K562 (cell line): Measurements from ENCODE around the gene ANKMY2.

ENCODE experiments used
- CTCF ChIP-seq, 3 experiments: IDR thresholded peaks in 2 of 3; conservative IDR thresholded peaks in 1 of 3; 2 replicates each; pipeline ENCODE4 v1.5.1; 2011 to 2012; ENCODE audit warnings: low read length in 3 of 3, mild to moderate bottlenecking in 3 of 3, control low read depth in 2 of 3, improper control_type of control experiment in 1 of 3, inconsistent platforms in 1 of 3, low read depth in 1 of 3, mixed read lengths in 1 of 3, moderate library complexity in 1 of 3; ENCODE audit not compliant: insufficient read depth in 2 of 3
- E2F3 ChIP-seq: fragments of 250-450 bp; sonication (Bioruptor Pico); IDR thresholded peaks from 2 replicates; pipeline ENCODE4 v1.4.0; 2020; ENCODE audit warnings: mild to moderate bottlenecking
- FOXK2 ChIP-seq, 2 experiments: fragments of 450-650 bp; IDR thresholded peaks in 1 of 2; conservative IDR thresholded peaks in 1 of 2; 2 replicates each; pipeline ENCODE4 v1.6.1; 2016; ENCODE audit warnings: low read depth in 2 of 2, mild to moderate bottlenecking in 1 of 2
- HSF4 ChIP-seq: fragments of 250-450 bp; sonication (Bioruptor Pico); IDR thresholded peaks from 2 replicates; pipeline ENCODE4 v2.1.2; 2022; ENCODE audit warnings: mild to moderate bottlenecking, moderate library complexity, borderline replicate concordance
- JUN ChIP-seq, 2 experiments: sonication (generic) in 1 of 2; formaldehyde crosslinking in 1 of 2; IDR thresholded peaks; 2 replicates each; pipeline versions ENCODE4 v1.6.1 to v1.8.0; 2012 to 2022; ENCODE audit warnings: borderline replicate concordance in 2 of 2, mild to moderate bottlenecking in 2 of 2, improper control_type of control experiment in 1 of 2, low read depth in 1 of 2, low read length in 1 of 2, missing genetic modification reagents in 1 of 2
- POLR2A ChIP-seq: fragments of 450-650 bp; conservative IDR thresholded peaks from 2 replicates; pipeline ENCODE4 v1.6.1; 2016
- POLR2AphosphoS5 ChIP-seq: IDR thresholded peaks from 2 replicates; pipeline ENCODE4 v1.6.1; 2011; ENCODE audit warnings: mild to moderate bottlenecking, low read depth, low read length, moderate library complexity; ENCODE audit not compliant: control insufficient read depth, insufficient read depth
- SIN3A ChIP-seq, 2 experiments: fragments of 150-350 bp in 1 of 2; IDR thresholded peaks; 2 replicates each; pipeline ENCODE4 v1.6.1; 2011 to 2016; ENCODE audit warnings: borderline replicate concordance in 2 of 2, low read depth in 2 of 2, low read length in 2 of 2, mild to moderate bottlenecking in 2 of 2, moderate library complexity in 2 of 2; ENCODE audit not compliant: control insufficient read depth in 1 of 2
- TCF15 ChIP-seq: fragments of 250-450 bp; sonication (Bioruptor Pico); IDR thresholded peaks from 2 replicates; pipeline ENCODE4 v1.8.0; 2022; ENCODE audit warnings: moderate library complexity, mild to moderate bottlenecking, inconsistent platforms
- ZNF398 ChIP-seq: fragments of 250-450 bp; sonication (Bioruptor Pico); IDR thresholded peaks from 2 replicates; pipeline ENCODE4 v1.8.0; 2021; ENCODE audit warnings: moderate library complexity, mild to moderate bottlenecking, inconsistent platforms
- TF ChIP-seq, protein P1 (sequence below), 2 experiments: fragments of 450-650 bp in 1 of 2; sonication (generic) in 1 of 2; formaldehyde crosslinking in 1 of 2; IDR thresholded peaks; 2 replicates each; pipeline versions ENCODE4 v1.7.1 to v1.9.0; 2016 to 2022; ENCODE audit warnings: inconsistent platforms in 1 of 2, mild to moderate bottlenecking in 1 of 2, missing genetic modification reagents in 1 of 2
- TF ChIP-seq, protein P2 (sequence below): IDR thresholded peaks from 2 replicates; pipeline ENCODE4 v1.6.1; 2016; ENCODE audit warnings: missing genetic modification characterization, missing compliant biosample characterization
- TF ChIP-seq, protein P3 (sequence below): sonication (generic); formaldehyde crosslinking; IDR thresholded peaks from 2 replicates; pipeline ENCODE4 v1.8.1; 2022; ENCODE audit warnings: missing genetic modification reagents

GRCh38 chr7:16611711-16612110 lies 33.8 kb downstream of the ANKMY2 start:
- no peak for TF ChIP-seq TCF15
- TF ChIP-seq FOXK2 (conservative IDR thresholded peaks at IDR 0.05 in 1 of 2, IDR thresholded peaks at IDR 0.05 in 1 of 2; ENCODE audit: low read depth in 2 of 2): no peak
- TF ChIP-seq POLR2A: no peak
- TF ChIP-seq, protein P1, sequence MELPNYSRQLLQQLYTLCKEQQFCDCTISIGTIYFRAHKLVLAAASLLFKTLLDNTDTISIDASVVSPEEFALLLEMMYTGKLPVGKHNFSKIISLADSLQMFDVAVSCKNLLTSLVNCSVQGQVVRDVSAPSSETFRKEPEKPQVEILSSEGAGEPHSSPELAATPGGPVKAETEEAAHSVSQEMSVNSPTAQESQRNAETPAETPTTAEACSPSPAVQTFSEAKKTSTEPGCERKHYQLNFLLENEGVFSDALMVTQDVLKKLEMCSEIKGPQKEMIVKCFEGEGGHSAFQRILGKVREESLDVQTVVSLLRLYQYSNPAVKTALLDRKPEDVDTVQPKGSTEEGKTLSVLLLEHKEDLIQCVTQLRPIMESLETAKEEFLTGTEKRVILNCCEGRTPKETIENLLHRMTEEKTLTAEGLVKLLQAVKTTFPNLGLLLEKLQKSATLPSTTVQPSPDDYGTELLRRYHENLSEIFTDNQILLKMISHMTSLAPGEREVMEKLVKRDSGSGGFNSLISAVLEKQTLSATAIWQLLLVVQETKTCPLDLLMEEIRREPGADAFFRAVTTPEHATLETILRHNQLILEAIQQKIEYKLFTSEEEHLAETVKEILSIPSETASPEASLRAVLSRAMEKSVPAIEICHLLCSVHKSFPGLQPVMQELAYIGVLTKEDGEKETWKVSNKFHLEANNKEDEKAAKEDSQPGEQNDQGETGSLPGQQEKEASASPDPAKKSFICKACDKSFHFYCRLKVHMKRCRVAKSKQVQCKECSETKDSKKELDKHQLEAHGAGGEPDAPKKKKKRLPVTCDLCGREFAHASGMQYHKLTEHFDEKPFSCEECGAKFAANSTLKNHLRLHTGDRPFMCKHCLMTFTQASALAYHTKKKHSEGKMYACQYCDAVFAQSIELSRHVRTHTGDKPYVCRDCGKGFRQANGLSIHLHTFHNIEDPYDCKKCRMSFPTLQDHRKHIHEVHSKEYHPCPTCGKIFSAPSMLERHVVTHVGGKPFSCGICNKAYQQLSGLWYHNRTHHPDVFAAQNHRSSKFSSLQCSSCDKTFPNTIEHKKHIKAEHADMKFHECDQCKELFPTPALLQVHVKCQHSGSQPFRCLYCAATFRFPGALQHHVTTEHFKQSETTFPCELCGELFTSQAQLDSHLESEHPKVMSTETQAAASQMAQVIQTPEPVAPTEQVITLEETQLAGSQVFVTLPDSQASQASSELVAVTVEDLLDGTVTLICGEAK (IDR thresholded peaks at IDR 0.05): no peak
- TF ChIP-seq, protein P1 (CRISPR knock-in tag; IDR thresholded peaks at IDR 0.05): no peak
- TF ChIP-seq, protein P2, sequence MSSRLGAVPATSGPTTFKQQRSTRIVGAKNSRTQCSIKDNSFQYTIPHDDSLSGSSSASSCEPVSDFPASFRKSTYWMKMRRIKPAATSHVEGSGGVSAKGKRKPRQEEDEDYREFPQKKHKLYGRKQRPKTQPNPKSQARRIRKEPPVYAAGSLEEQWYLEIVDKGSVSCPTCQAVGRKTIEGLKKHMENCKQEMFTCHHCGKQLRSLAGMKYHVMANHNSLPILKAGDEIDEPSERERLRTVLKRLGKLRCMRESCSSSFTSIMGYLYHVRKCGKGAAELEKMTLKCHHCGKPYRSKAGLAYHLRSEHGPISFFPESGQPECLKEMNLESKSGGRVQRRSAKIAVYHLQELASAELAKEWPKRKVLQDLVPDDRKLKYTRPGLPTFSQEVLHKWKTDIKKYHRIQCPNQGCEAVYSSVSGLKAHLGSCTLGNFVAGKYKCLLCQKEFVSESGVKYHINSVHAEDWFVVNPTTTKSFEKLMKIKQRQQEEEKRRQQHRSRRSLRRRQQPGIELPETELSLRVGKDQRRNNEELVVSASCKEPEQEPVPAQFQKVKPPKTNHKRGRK (tag): no peak
- no peak for TF ChIP-seq JUN (IDR thresholded peaks at IDR 0.05; ENCODE audit: borderline replicate concordance, low read depth, low read length)
- TF ChIP-seq JUN (CRISPR knock-in tag; IDR thresholded peaks at IDR 0.05; ENCODE audit: borderline replicate concordance): no peak
- no peak for TF ChIP-seq CTCF (IDR thresholded peaks at IDR 0.05 in 2 of 3, conservative IDR thresholded peaks at IDR 0.05 in 1 of 3; ENCODE audit: insufficient read depth in 2 of 3, low read depth in 1 of 3, low read length in 3 of 3)
- no peak for TF ChIP-seq E2F3 (CRISPR knock-in tag)
- TF ChIP-seq HSF4: no peak
- TF ChIP-seq POLR2AphosphoS5: no peak
- TF ChIP-seq, protein P3, sequence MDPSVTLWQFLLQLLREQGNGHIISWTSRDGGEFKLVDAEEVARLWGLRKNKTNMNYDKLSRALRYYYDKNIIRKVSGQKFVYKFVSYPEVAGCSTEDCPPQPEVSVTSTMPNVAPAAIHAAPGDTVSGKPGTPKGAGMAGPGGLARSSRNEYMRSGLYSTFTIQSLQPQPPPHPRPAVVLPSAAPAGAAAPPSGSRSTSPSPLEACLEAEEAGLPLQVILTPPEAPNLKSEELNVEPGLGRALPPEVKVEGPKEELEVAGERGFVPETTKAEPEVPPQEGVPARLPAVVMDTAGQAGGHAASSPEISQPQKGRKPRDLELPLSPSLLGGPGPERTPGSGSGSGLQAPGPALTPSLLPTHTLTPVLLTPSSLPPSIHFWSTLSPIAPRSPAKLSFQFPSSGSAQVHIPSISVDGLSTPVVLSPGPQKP (CRISPR knock-in tag): no peak
- no peak for TF ChIP-seq SIN3A (IDR thresholded peaks at IDR 0.05; ENCODE audit: borderline replicate concordance in 2 of 2, control insufficient read depth in 1 of 2, low read depth in 2 of 2, low read length in 2 of 2)
- TF ChIP-seq ZNF398 (CRISPR knock-in tag): no peak
